ENCODE data around the gene FCHO1.

Gene FCHO1

GRCh38 chr19:17747205-17748098 lies 3.8 kb upstream of the FCHO1 start:
- TF ChIP-seq, protein P1, sequence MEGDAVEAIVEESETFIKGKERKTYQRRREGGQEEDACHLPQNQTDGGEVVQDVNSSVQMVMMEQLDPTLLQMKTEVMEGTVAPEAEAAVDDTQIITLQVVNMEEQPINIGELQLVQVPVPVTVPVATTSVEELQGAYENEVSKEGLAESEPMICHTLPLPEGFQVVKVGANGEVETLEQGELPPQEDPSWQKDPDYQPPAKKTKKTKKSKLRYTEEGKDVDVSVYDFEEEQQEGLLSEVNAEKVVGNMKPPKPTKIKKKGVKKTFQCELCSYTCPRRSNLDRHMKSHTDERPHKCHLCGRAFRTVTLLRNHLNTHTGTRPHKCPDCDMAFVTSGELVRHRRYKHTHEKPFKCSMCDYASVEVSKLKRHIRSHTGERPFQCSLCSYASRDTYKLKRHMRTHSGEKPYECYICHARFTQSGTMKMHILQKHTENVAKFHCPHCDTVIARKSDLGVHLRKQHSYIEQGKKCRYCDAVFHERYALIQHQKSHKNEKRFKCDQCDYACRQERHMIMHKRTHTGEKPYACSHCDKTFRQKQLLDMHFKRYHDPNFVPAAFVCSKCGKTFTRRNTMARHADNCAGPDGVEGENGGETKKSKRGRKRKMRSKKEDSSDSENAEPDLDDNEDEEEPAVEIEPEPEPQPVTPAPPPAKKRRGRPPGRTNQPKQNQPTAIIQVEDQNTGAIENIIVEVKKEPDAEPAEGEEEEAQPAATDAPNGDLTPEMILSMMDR (conservative IDR thresholded peaks at IDR 0.05; ENCODE audit: low read depth, low read length), result no peak
- DNase-seq (ENCODE audit: low read depth), result peak; percentile 68
- H3K4me3 ChIP-seq (ENCODE audit: low read length), result peak overlapping the region; percentile 48

DNA sequence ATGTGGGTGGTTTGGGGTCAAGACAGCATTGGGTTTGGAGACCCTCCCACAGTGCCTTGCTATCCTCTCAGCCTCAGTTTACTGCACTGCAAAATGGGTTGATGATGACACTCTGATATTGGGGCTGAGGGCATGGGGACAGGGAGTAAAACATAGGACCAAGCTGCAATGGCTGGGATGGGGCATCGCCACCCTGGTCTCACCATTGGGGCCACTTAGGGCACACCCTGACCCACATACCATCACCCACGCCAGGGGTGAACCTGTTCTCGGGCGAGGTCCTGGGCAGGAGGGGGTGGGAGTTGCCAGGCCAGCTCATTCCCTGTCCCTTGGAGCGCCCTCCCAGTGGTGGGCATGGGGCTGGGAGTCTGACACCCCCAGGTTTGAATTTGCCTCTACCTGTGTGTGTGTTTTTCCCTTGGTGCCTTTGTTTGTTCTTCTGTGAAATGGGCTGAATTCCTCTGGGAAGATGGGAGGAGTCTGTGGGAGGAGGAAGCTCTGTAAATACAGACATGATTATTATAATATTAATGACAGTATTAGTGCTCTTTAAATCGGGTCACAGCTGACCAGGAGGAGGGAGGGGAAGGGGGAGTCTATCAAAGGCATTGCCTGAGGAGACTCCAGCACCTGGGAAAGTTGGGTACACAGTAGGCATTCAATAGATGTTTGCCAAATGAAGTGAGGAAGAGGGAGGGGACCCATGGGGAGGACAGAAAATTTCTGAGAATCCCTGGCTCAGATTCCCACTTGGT lies 2.2 kb upstream of the FCHO1 start:
- no peak for DNase-seq (ENCODE audit: low read depth)
- H3K4me3 ChIP-seq (ENCODE audit: low read length), result no peak overlapping the region
- TF ChIP-seq, protein P1 (conservative IDR thresholded peaks at IDR 0.05; ENCODE audit: low read depth, low read length), result no peak

DNA sequence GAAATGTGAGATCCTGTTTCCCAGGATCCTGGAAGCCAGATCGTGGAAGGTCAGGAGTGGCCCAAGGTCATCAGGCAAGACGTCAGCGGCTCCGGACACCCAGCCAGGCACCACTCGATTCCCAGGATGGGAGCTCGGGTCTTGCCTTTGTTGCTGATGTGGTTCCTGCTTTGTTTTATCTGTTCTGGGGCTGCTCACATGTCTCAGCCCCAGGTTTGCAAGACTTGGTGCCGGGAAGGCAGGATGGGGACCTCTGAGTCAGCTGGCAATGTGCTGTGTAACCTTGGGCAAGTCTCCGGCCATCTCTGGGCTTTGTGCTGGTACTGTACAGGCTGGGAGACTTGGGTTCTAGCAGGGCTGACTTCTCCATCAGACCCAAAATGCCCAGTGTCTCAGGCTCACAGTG lies 1.4 kb upstream of the FCHO1 start:
- no peak for DNase-seq (ENCODE audit: low read depth)
- H3K4me3 ChIP-seq (ENCODE audit: low read length), result no peak overlapping the region
- TF ChIP-seq, protein P1 (conservative IDR thresholded peaks at IDR 0.05; ENCODE audit: low read depth, low read length), result no peak

DNA sequence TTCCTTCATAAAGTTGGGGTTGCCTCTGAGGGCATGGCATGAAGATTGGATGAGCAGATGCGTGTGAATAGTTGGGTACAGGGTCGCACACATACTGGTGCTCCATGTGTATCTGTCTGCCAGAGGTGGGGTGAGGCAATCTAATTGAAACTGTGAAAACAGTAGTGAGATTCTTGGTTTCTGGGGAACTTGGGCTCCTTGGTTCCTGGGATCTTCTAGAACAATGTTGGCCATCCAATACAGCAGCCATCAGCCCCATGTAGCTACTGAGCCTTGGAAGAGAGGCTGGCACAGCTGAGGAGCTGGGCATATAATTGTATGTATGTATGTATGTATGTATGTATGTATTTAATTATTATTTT lies 616 bp downstream of the FCHO1 start:
- H3K4me3 ChIP-seq (ENCODE audit: low read length), result no peak overlapping the region
- no peak for DNase-seq (ENCODE audit: low read depth)
- TF ChIP-seq, protein P1 (conservative IDR thresholded peaks at IDR 0.05; ENCODE audit: low read depth, low read length), result no peak

DNA sequence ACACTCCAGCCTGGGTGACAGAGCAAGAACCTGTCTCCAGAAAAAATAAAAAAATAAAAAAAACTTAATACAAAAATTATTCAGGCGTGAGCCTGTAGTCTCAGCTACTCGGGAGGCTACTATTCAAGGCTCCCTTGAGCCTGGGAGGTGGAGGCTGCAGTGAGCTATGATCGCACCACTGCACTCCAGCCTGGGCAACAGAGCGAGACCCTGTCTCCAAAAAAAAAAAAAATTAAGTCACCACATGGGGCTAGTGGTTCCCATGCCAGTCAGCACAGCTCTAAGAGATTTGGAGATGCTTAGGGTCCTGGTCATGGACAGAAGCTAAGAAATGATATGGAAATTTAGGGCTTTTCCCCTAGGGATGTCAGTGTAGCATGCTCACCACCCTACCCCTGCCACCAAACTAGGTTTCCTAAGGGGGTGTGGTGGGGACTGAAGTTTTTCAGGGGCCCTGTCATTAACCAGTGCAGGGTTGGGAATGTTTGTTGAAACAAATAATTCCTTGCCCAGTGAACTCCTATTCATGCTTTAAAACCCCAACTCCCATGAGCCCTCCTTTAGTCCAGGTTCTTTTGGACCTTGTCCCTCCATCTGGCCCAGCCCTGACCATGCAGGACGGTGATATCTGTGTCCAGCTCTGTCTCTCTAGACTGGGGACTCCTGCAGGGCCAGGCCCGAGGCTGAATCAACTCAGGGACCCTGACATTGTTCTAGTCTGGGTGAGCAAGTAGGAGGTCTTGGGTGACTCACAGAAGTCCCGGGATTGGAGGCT lies 1.8 kb downstream of the FCHO1 start:
- TF ChIP-seq, protein P1 (conservative IDR thresholded peaks at IDR 0.05; ENCODE audit: low read depth, low read length), result no peak

GRCh38 chr19:17753976-17754375 lies 2.7 kb downstream of the FCHO1 start:
- TF ChIP-seq, protein P1 (conservative IDR thresholded peaks at IDR 0.05; ENCODE audit: low read depth, low read length), result no peak
- no peak for DNase-seq (ENCODE audit: low read depth)
- H3K4me3 ChIP-seq (ENCODE audit: low read length), result no peak overlapping the region

More for the DNA sequence above, 1.8 kb downstream of the FCHO1 start:
- no peak overlapping the region for H3K4me3 ChIP-seq (ENCODE audit: low read length)
- no peak for DNase-seq (ENCODE audit: low read depth)
